Stimulated activated memory B cell treated with anti-CD40 and anti-IgM and Interleukin-4, amounts not matched to agents 10 μg/mL and 1 μg/mL and 100 μg/mL, for 72 hours (primary cell): Measurements from ENCODE around the gene NR0B2.

Experiments
- ATAC-seq: fragments of 150-1000 bp; cut with Tn5 transposase; 2 replicates; pipeline ENCODE4 v1.10.0; 2021
- H3K27ac Mint-ChIP-seq: one replicate; pipeline ENCODE4 v1.8.0; 2022; ENCODE audit warnings: mild to moderate bottlenecking, mixed read lengths
- H3K27me3 Mint-ChIP-seq: one replicate; pipeline ENCODE4 v1.8.0; 2022; ENCODE audit warnings: mixed read lengths
- H3K36me3 Mint-ChIP-seq: one replicate; pipeline ENCODE4 v1.8.0; 2022; ENCODE audit warnings: mixed read lengths
- H3K4me1 Mint-ChIP-seq: one replicate; pipeline ENCODE4 v1.8.0; 2022; ENCODE audit warnings: mixed read lengths
- H3K4me3 Mint-ChIP-seq: one replicate; pipeline ENCODE4 v1.8.0; 2022; ENCODE audit warnings: mild to moderate bottlenecking, moderate library complexity, mixed read lengths
- H3K9me3 Mint-ChIP-seq: one replicate; pipeline ENCODE4 v1.8.0; 2022; ENCODE audit warnings: mixed read lengths

NR0B2 gene

DNA sequence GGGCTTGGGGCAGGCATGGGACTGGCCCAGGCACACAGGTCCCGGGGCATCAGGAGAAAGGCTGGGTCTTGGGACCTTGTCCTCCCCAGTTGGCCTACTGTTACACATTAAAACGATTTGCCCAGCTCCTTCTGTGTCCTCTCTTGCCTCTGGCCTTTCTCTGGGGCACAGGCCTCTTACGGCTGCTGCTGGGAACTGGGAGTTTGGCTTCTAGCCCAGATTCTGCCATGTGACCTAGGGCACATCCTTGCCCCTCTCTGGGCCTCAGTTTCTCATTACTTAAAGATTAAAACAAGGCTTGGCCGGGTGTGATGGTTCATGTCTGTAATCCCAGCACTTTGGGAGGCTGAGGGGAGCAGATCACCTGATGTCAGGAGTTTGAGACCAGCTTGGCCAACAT, 32.5 kb upstream of the NR0B2 start:
- no peak overlapping the region for H3K4me3 Mint-ChIP-seq
- H3K9me3 Mint-ChIP-seq = no peaks in the 10 kb centered on the region
- H3K36me3 Mint-ChIP-seq = peaks cover 43% of the 10 kb centered on the region
- H3K4me1 Mint-ChIP-seq = no peaks in the 10 kb centered on the region
- no peak overlapping the region for H3K27ac Mint-ChIP-seq
- no peak for ATAC-seq
- H3K27me3 Mint-ChIP-seq = no peaks in the 10 kb centered on the region

DNA sequence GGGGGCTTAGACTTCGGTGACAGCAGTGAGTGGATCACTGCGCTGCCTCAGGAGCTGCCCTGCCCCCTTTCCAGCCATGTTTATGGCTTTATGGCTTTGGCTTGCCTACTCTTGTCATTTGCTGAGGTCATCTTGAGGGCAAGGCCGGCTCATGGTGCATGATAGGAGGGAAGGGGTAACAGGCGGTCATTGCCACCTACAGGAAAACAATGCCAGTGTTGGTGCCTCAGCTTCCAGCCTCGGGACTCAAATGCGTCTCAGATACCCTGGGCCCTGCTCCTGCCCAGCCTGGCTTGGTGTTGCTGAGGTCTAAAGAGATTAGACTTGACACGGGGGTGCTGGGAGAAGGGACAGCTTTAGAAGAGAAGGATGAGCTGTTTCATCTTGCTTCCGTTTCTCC, 32.0 kb upstream of the NR0B2 start:
- Mint-ChIP-seq H3K27me3 (no peaks in the 10 kb centered on the region), H3K4me1 (no peaks in the 10 kb centered on the region), H3K4me3 (no peak overlapping the region), H3K9me3 (no peaks in the 10 kb centered on the region), H3K36me3 (peaks cover 40% of the 10 kb centered on the region), H3K27ac (no peak overlapping the region)
- ATAC-seq = no peak

DNA sequence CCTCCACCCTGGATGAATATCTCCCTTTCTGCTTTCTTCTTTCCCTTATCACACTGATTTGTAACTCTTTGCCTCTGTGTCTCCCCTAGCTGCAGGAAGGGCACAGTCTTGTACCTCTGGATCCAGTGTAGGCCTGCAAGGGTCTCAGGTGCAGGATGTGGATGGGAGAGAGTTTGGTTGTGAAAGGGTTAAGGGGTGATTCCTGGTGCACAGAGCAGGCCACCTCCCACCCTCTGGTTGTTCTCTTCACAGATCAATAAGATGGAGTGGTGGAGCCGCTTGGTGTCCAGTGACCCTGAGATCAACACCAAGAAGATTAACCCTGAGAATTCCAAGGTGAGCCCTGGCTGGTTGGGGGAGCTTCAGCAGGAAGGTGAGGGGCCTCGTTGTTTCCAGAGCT, 31.4 kb upstream of the NR0B2 start:
- Mint-ChIP-seq H3K9me3 (no peaks in the 10 kb centered on the region), H3K4me1 (no peaks in the 10 kb centered on the region), H3K27ac (no peak overlapping the region), H3K4me3 (no peak overlapping the region), H3K27me3 (no peaks in the 10 kb centered on the region), H3K36me3 (peaks cover 37% of the 10 kb centered on the region)
- no peak for ATAC-seq

DNA sequence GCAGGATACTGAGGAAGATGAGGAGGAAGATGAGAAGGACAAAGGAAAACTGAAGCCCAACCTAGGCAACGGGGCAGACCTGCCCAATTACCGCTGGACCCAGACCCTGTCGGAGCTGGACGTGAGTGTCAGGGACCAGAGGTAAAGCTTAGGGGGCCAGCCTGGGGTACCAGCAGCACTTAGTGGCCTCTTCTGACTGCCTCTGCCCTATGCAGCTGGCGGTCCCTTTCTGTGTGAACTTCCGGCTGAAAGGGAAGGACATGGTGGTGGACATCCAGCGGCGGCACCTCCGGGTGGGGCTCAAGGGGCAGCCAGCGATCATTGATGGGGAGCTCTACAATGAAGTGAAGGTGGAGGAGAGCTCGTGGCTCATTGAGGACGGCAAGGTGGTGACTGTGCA, 28.9 kb upstream of the NR0B2 start:
- Mint-ChIP-seq H3K36me3 (peaks cover 45% of the 10 kb centered on the region), H3K27ac (no peak overlapping the region)
- no peak for ATAC-seq

DNA sequence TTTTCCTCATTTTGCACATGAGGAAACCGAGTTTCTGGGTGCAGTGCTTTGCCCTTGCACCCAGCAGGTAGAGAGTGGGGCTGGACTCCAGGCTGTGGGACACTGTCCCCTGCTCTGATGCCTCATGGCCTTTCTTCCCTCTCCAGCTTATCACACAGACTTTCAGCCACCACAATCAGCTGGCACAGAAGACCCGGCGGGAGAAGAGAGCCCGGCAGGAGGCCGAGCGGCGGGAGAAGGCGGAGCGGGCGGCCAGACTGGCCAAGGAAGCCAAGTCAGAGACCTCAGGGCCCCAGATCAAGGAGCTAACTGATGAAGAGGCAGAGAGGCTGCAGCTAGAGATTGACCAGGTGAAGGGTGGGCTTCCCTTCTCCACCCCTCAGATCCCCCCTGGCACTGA, 27.5 kb upstream of the NR0B2 start:
- peaks cover 43% of the 10 kb centered on the region for H3K36me3 Mint-ChIP-seq
- no peak for ATAC-seq
- H3K27ac Mint-ChIP-seq = no peak overlapping the region

More for the DNA sequence above, 28.9 kb upstream of the NR0B2 start:
- H3K9me3 Mint-ChIP-seq = no peaks in the 10 kb centered on the region
- no peak overlapping the region for H3K4me3 Mint-ChIP-seq
- H3K27me3 Mint-ChIP-seq = no peaks in the 10 kb centered on the region
- no peaks in the 10 kb centered on the region for H3K4me1 Mint-ChIP-seq

DNA sequence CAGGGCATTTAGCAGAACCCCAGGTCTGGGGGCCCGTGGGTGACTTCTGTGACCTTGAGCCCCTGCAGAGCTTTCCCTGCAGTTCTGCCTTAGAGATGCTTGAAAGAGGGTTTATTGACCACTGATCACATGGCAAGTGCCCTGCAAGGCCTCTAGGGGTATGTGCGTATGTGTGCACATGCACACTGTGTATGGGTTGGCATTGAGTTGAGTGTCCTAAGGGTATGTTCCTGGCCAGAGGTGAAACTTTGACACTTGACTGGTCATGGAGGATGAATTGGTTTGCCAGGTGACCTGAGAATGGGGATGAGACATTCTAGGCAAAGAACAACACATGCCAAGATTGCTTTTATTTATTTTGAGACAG, 24.9 kb upstream of the NR0B2 start:
- Mint-ChIP-seq H3K36me3 (peaks cover 35% of the 10 kb centered on the region), H3K27ac (no peak overlapping the region), H3K4me3 (no peak overlapping the region), H3K27me3 (no peaks in the 10 kb centered on the region), H3K9me3 (no peaks in the 10 kb centered on the region), H3K4me1 (no peaks in the 10 kb centered on the region)
- ATAC-seq = no peak

More for the DNA sequence above, 27.5 kb upstream of the NR0B2 start:
- Mint-ChIP-seq H3K9me3 (no peaks in the 10 kb centered on the region), H3K4me3 (no peak overlapping the region), H3K27me3 (no peaks in the 10 kb centered on the region), H3K4me1 (no peaks in the 10 kb centered on the region)

DNA sequence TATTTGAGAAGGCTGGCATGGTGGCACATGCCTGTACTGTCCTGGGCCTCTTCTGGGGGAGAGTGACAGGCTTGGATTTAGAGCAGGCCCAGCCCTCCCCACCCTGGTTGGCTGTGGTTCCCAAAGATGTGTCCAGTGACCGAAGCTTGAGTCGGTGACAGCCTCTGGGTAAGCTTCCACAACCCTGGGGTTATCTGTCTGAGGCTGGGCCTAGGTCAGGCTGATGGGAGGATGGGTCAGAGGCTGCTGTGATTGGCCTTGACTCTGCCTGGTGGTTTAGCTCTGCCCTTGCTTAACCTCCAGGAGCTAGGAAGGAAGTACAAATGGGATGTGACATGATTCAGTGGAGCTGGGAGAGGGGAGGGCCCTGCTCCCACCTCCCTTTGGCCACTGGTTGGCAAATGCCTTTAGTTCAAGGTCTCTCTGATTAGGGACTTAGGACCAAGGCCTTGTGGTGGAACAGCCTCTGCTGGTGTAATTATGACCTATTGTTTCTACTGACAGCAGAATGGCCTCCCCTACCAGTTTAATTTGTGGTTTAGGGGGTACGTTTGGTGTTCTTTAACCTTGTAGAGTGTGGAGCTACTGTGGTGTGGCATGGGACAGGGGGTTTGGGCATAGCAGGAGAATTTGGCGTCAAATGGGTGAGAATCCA, 24.4 kb upstream of the NR0B2 start:
- ATAC-seq = no peak
- Mint-ChIP-seq H3K4me3 (no peak overlapping the region), H3K27me3 (no peaks in the 10 kb centered on the region), H3K36me3 (peaks cover 33% of the 10 kb centered on the region), H3K4me1 (peaks cover under 1% of the 10 kb centered on the region), H3K9me3 (no peaks in the 10 kb centered on the region), H3K27ac (no peak overlapping the region)

DNA sequence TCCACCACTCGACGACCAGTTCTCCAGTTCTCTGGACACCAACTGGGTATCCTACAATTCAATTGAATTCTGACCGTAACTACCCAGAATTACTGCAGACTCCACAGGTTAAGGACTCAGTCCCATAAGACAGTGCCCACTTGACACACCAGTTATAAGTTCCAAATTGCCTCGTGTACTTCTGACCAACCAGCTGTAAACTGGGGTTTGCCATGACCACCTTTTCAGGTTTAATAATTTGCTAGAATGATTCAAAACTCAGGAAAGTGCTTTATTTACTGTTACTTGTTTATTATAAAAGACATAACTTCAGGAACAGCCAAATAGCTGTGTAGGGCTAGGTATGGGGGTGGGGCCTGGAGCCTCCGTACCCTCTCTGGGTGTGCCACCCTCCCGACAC, 23.0 kb upstream of the NR0B2 start:
- peaks cover 12% of the 10 kb centered on the region for H3K4me1 Mint-ChIP-seq
- no peak overlapping the region for H3K4me3 Mint-ChIP-seq
- no peak for ATAC-seq
- H3K27me3 Mint-ChIP-seq = no peaks in the 10 kb centered on the region
- peaks cover 29% of the 10 kb centered on the region for H3K36me3 Mint-ChIP-seq
- no peaks in the 10 kb centered on the region for H3K9me3 Mint-ChIP-seq
- no peak overlapping the region for H3K27ac Mint-ChIP-seq

DNA sequence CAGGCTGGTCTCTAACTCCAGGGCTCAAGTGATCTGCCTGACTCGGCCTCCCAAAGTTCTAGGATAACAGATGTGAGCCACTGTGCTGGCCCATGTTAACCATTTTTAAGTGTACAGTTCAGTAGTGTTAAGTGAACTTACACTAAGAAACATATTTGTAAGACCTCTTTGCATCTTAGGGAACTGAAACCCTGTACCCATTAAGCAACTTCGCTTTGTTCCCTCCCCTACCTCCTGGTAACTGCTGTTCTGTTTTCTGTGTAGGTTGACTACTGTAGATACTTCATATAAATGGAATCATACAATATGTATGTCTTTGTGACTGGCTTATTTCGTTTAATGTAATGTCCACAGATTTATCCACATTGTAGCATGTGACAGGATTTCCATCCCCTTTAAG, 18.8 kb upstream of the NR0B2 start:
- H3K4me3 Mint-ChIP-seq = peak overlapping the region; percentile 26
- peaks cover 12% of the 10 kb centered on the region for H3K4me1 Mint-ChIP-seq
- peaks cover 33% of the 10 kb centered on the region for H3K36me3 Mint-ChIP-seq
- no peaks in the 10 kb centered on the region for H3K27me3 Mint-ChIP-seq
- ATAC-seq = peak; percentile 94
- no peaks in the 10 kb centered on the region for H3K9me3 Mint-ChIP-seq
- H3K27ac Mint-ChIP-seq = peak overlapping the region; percentile 46

DNA sequence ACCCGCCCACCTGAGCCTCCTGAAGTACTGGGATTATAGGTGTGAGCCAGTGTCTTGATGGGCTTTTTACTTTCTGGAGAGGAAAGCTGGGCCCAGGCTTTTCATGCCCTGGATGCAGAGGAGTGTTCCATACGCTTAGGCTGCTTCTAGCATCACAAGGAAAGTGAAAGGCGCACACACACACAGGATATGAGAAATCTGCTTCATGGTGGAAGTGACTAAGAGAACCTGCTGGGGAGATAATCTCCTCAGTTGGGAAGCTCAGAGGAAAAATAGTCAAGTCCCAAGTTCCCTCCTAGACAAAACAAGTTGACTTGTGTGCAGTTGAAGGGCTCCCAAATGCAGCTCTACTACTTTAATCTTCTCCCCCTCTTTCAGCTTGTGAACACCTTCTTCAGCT, 9.9 kb upstream of the NR0B2 start:
- Mint-ChIP-seq H3K4me1 (peaks cover 31% of the 10 kb centered on the region), H3K4me3 (peak overlapping the region; percentile 96), H3K36me3 (peaks cover 22% of the 10 kb centered on the region), H3K27ac (no peak overlapping the region), H3K9me3 (no peaks in the 10 kb centered on the region), H3K27me3 (no peaks in the 10 kb centered on the region)
- ATAC-seq = no peak

DNA sequence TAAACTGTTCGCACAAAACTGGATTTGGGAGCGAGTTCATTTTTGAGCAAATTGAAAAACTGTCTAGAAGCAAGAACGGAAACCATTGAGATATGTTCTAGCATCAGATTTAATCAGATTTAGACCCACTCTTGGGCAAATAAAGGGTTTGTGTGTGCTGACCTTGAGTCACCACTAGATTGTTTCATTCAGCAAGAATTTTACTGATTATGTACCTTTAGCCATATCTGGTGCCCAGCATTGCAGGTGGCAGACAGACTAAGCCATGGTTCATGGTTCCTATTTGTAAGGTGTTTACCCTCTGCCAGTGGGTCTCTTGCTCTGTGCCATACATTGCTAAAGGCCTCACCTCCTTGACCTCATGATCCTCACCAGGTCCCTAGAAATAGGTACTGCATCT, 9.1 kb upstream of the NR0B2 start:
- Mint-ChIP-seq H3K4me1 (peaks cover 31% of the 10 kb centered on the region), H3K27me3 (no peaks in the 10 kb centered on the region), H3K27ac (peak overlapping the region; percentile 87), H3K9me3 (no peaks in the 10 kb centered on the region), H3K4me3 (peak overlapping the region; percentile 96), H3K36me3 (peaks cover 14% of the 10 kb centered on the region)
- ATAC-seq = no peak

DNA sequence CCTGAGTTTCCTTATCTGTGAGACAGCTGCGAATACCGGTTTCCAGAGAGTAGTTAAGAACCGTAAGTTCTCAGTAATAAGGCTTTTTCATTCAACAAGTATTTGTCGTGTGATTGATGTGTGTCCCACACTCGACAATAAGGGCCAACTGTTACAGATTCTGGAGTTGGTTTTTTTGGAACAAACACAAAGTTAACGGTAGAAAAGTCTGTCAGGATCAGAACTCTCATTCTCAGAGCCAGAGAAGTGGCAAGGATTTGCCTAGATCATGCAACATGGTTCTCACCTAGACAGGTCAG, 8.6 kb upstream of the NR0B2 start:
- Mint-ChIP-seq H3K36me3 (peaks cover 9% of the 10 kb centered on the region), H3K4me1 (peaks cover 31% of the 10 kb centered on the region), H3K27ac (peak overlapping the region; percentile 87), H3K27me3 (no peaks in the 10 kb centered on the region), H3K4me3 (peak overlapping the region; percentile 96), H3K9me3 (no peaks in the 10 kb centered on the region)
- no peak for ATAC-seq

DNA sequence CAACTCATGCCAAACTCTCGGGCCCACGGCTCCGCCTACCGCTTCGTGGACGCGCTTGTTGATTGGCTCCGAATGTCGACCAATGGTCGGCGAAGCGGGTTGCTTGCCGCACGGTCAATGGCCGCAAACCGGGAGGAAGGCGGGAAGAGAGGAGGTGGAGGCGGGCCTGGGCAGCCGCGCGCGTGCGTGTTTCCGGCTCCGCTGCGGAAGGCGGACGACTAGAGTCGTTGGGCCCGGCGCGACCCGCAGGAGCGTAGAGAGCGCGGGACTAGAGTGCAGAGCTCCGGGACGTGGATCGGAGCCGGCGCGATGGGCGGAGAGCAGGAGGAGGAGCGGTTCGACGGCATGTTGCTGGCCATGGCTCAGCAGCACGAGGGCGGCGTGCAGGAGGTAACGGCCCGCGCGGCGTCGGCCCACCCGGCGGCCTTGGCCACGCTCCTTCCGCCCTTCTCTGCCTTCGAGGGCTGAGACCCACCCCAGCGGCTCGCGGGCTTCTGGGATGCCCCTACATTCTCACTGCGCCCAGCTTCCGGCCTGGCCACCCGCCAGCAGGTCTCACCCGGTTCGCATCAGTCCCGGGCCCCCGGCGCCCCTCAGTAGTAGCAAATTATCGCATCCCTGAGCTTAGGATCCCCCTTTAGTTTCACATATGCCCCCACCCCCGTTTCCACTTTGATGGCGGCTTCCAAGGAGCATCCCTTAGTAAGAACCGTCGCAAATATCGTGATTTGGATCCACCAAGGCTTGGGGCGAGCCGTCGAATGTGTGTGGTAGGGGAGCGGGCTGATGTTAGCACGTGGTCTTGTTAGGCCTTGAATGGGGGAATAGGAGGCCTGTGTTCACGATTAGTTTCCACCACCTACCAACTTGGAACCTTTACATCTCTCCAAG, 8.0 kb upstream of the NR0B2 start, which contains the start of gene NUDC:
Gene NUDC (plus strand): TSS at position 204 of the 891 bp plus-strand sequence. CDS start 106 bp downstream, at position 310.
- Mint-ChIP-seq H3K4me1 (peaks cover 26% of the 10 kb centered on the region), H3K4me3 (peak within 1 kb of the TSS; percentile 96), H3K36me3 (peaks cover 3% of the 10 kb centered on the region), H3K27ac (peak within 1 kb of the TSS; percentile 87), H3K9me3 (no peaks in the 10 kb centered on the region), H3K27me3 (no peaks in the 10 kb centered on the region)
- peak; percentile 99 for ATAC-seq

DNA sequence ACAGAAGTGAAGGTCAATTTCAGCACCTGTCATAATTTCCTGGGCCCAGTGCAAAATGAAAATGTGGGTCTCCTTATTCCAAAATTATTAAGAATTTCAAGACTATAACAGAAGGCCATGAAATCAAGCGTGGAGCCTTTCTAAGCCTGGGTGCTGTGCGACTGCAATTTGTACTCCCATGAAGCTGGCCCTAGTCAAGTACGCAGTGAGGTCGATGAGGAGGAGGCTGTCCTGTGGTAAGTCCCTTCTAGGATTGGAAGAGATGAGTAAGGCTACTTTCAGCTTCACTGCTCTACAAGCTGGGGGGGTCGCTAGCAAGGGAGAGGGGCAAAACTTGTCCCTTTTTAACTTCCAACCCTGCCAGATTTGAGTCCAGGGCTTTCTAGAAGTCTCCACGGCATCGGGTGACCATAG, 7.4 kb upstream of the NR0B2 start:
- H3K27me3 Mint-ChIP-seq = no peaks in the 10 kb centered on the region
- peak; percentile 59 for ATAC-seq
- peak overlapping the region; percentile 96 for H3K4me3 Mint-ChIP-seq
- H3K9me3 Mint-ChIP-seq = no peaks in the 10 kb centered on the region
- H3K27ac Mint-ChIP-seq = peak overlapping the region; percentile 87
- H3K4me1 Mint-ChIP-seq = peaks cover 23% of the 10 kb centered on the region
- no peaks in the 10 kb centered on the region for H3K36me3 Mint-ChIP-seq

DNA sequence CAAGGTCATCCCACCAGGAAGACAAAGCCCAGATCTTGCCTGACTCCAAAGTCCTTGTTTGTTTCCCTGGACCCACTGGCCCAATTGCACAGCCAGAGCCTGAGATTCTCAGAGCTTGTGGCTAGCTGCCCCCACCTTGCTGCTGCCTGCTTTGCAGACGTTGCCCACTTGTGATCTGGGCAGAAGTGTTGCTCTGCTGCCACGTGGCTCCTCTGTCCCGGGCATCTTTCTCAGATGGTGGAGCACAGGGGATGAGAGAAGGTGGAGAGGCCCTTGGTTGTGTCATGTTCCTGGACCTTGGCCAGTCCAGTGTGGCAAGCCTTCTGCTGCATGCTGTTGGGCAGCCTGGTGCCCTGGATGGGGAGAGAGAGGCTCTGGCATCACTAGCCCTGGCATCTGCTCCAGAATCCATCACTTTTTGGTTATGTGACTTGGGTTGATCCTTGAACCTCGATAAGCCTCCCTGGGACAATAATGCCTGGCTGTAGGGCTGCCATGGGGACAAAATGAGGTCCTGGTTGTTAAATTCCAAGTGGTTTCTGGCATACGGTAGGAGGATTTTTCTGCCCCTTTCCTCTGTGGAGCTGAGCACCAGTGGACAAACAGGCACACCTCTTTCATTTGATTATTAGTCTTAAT, 1.5 kb upstream of the NR0B2 start:
- no peaks in the 10 kb centered on the region for H3K9me3 Mint-ChIP-seq
- ATAC-seq = no peak
- H3K4me1 Mint-ChIP-seq = peaks cover 1% of the 10 kb centered on the region
- no peak overlapping the region for H3K4me3 Mint-ChIP-seq
- H3K36me3 Mint-ChIP-seq = no peaks in the 10 kb centered on the region
- no peak overlapping the region for H3K27ac Mint-ChIP-seq
- no peaks in the 10 kb centered on the region for H3K27me3 Mint-ChIP-seq

DNA sequence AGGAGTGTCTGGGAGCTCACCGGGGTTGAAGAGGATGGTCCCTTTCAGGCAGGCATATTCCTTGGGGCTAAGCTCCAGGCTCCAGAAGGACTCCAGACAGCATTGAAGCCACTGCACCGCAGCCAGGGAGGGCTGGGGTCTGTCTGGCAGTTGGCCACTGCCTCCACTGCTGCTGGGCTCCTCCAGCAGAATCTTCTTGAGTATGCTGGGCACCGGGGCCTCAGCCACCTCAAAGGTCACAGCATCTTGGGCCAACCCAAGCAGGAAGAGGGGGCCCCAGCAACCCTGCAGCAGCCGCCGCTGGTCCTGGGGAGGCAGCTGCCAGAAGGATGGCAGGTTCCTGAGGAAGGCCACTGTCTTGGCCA, 404 bp downstream of the NR0B2 start:
- Mint-ChIP-seq H3K27me3 (peaks cover 8% of the 10 kb centered on the region), H3K4me3 (no peak overlapping the region)

More for the DNA sequence above, 404 bp downstream of the NR0B2 start:
- Mint-ChIP-seq H3K36me3 (no peaks in the 10 kb centered on the region), H3K27ac (no peak overlapping the region), H3K4me1 (no peaks in the 10 kb centered on the region), H3K9me3 (no peaks in the 10 kb centered on the region)
- ATAC-seq = no peak
